ENCODE measurements around the gene CARD14. TPM values are rescaled to one million over a fixed set of nuclear protein-coding genes. Genes with fewer than 3 reads are reported as not detected.

CARD14 gene
- total RNA-seq, 1 experiment from 2014 or later = 16.5 TPM

DNA sequence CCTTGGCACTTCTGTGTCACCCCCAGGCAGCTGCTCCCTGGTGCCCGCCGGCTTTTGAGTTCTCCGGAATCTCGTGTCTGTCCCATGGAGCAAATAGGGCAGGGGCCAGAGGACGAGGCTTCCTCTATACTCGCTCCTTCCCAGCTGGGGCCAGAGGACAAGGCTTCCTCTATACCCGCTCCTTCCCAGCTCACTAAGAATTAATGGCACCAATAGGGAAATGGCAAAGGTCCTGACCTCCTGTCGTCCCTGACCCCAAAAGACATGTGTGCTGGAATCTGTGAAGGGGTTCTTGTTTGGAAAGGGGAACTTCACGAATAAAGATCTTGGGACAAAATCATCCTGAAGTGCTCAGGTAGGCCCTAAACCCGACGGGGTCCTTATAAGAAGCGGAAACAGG lies 42.7 kb downstream of the CARD14 start:
- Histone ChIP-seq H2AFZ (no peak overlapping the region), H3K27ac (no peak overlapping the region), H3K36me3 (ENCODE audit: low read depth) (no peaks in the 10 kb centered on the region), H4K20me1 (ENCODE audit: insufficient read depth) (no peaks in the 10 kb centered on the region; the same call in 1 of the 2 replicates), H3K9me3 (ENCODE audit: insufficient read depth, low read depth) (no peaks in the 10 kb centered on the region), H3K79me2 (ENCODE audit: low read depth) (no peaks in the 10 kb centered on the region), H3K4me1 (replicated peaks; ENCODE audit: insufficient read depth) (no peaks in the 10 kb centered on the region), H3K27me3 (ENCODE audit: insufficient read depth, low read depth) (no peaks in the 10 kb centered on the region), H3F3A (ENCODE audit: insufficient read depth, low read depth) (no peaks in the 10 kb centered on the region), H3K4me3 (no peak overlapping the region), H3K9me2 (ENCODE audit: insufficient read depth) (no peaks in the 10 kb centered on the region), H3K4me2 (no peak overlapping the region)
- BruUV-seq (replicated peaks) = no TSS peak
- TF ChIP-seq EZH2 (IDR thresholded peaks at IDR 0.05; ENCODE audit: low read depth) = no peak
- TF ChIP-seq, protein P1, sequence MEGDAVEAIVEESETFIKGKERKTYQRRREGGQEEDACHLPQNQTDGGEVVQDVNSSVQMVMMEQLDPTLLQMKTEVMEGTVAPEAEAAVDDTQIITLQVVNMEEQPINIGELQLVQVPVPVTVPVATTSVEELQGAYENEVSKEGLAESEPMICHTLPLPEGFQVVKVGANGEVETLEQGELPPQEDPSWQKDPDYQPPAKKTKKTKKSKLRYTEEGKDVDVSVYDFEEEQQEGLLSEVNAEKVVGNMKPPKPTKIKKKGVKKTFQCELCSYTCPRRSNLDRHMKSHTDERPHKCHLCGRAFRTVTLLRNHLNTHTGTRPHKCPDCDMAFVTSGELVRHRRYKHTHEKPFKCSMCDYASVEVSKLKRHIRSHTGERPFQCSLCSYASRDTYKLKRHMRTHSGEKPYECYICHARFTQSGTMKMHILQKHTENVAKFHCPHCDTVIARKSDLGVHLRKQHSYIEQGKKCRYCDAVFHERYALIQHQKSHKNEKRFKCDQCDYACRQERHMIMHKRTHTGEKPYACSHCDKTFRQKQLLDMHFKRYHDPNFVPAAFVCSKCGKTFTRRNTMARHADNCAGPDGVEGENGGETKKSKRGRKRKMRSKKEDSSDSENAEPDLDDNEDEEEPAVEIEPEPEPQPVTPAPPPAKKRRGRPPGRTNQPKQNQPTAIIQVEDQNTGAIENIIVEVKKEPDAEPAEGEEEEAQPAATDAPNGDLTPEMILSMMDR (conservative IDR thresholded peaks at IDR 0.05) = no peak
- intact Hi-C loops (cut with micrococcal nuclease; ENCODE audit: unreplicated experiment) = no loop called here
- no peak for DNase-seq
- POLR2A ChIA-PET (ENCODE audit: unreplicated experiment) = no interaction called here
- CTCF ChIA-PET = interaction anchor here (0.5 kb wide), 1 partner anchor 111 kb away, joined by 3 read pairs; the partner anchor contains the start of gene GAA

DNA sequence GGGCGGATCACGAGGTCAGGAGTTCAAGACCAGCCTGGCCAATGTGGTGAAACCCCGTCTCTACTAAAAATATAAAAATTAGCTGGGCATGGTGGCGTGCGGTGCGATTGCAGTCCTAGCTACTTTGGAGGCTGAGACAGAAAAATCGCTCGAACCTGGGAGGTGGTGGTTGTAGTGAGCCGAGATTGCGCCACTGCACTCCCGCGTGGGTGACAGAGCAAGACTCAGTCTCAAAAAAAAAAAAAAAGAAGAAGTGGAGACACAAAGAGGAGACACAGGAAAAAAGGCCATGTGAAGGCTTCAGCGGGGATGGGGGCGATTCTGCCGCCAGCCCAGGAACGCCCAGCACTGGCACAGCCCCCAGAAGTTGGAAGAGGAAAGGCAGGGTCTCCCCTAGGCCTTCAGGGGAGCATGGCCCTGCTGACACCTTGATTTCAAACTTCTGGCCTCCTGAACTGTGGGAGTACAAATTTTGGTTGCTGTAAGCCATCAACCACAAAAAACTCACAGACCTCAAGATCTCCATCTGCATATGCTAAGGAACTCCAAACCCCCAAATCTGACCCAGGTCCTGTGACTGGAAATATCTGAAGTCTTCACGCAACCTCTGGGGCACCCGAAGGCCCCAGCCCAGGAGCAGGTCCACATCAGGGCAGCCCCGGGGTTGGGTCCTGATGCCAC lies 43.3 kb downstream of the CARD14 start:
- Histone ChIP-seq H3K79me2 (ENCODE audit: low read depth) (no peaks in the 10 kb centered on the region), H3K4me2 (no peak overlapping the region), H3K9me3 (ENCODE audit: insufficient read depth, low read depth) (no peaks in the 10 kb centered on the region), H3K27ac (no peak overlapping the region), H3F3A (ENCODE audit: insufficient read depth, low read depth) (no peaks in the 10 kb centered on the region), H3K9me2 (ENCODE audit: insufficient read depth) (no peaks in the 10 kb centered on the region), H3K36me3 (ENCODE audit: low read depth) (no peaks in the 10 kb centered on the region), H3K4me3 (no peak overlapping the region), H2AFZ (no peak overlapping the region), H4K20me1 (ENCODE audit: insufficient read depth) (no peaks in the 10 kb centered on the region; the same call in 1 of the 2 replicates), H3K4me1 (replicated peaks; ENCODE audit: insufficient read depth) (no peaks in the 10 kb centered on the region), H3K27me3 (ENCODE audit: insufficient read depth, low read depth) (no peaks in the 10 kb centered on the region)
- DNase-seq = no peak
- intact Hi-C loops (cut with micrococcal nuclease; ENCODE audit: unreplicated experiment) = no loop called here
- no TSS peak for BruUV-seq (replicated peaks)
- TF ChIP-seq, protein P1 (conservative IDR thresholded peaks at IDR 0.05) = no peak
- no peak for TF ChIP-seq EZH2 (IDR thresholded peaks at IDR 0.05; ENCODE audit: low read depth)
- CTCF ChIA-PET = no interaction called here
- POLR2A ChIA-PET (ENCODE audit: unreplicated experiment) = no interaction called here

- H3K79me2 ChIP-seq (ENCODE audit: low read depth) = no peaks in the 10 kb centered on the region
- no peaks in the 10 kb centered on the region for H3K9me3 ChIP-seq (ENCODE audit: insufficient read depth, low read depth)
- DNase-seq = no peak
- intact Hi-C loops (cut with micrococcal nuclease; ENCODE audit: unreplicated experiment) = no loop called here
- TF ChIP-seq EZH2 (IDR thresholded peaks at IDR 0.05; ENCODE audit: low read depth) = no peak
- TF ChIP-seq, protein P1 (conservative IDR thresholded peaks at IDR 0.05) = no peak
- no peaks in the 10 kb centered on the region for H3K27me3 ChIP-seq (ENCODE audit: insufficient read depth, low read depth)
- ChIA-PET CTCF (no interaction called here), POLR2A (ENCODE audit: unreplicated experiment) (no interaction called here)
- no peak overlapping the region for H3K4me3 ChIP-seq
- H4K20me1 ChIP-seq (ENCODE audit: insufficient read depth) = no peaks in the 10 kb centered on the region; the same call in 1 of the 2 replicates
- H3K4me2 ChIP-seq = no peak overlapping the region
- H3K36me3 ChIP-seq (ENCODE audit: low read depth) = no peaks in the 10 kb centered on the region
- no peaks in the 10 kb centered on the region for H3K9me2 ChIP-seq (ENCODE audit: insufficient read depth)
- BruUV-seq (replicated peaks) = no TSS peak
- no peaks in the 10 kb centered on the region for H3F3A ChIP-seq (ENCODE audit: insufficient read depth, low read depth)
- H2AFZ ChIP-seq = no peak overlapping the region
- H3K27ac ChIP-seq = no peak overlapping the region
- no peaks in the 10 kb centered on the region for H3K4me1 ChIP-seq (replicated peaks; ENCODE audit: insufficient read depth)
These were observed 43.8 kb downstream of the CARD14 start for GRCh38 chr17:80213643-80213975.

Data from PC-9 (cell line).